Measurements from ENCODE around the gene MYLK.

DNA sequence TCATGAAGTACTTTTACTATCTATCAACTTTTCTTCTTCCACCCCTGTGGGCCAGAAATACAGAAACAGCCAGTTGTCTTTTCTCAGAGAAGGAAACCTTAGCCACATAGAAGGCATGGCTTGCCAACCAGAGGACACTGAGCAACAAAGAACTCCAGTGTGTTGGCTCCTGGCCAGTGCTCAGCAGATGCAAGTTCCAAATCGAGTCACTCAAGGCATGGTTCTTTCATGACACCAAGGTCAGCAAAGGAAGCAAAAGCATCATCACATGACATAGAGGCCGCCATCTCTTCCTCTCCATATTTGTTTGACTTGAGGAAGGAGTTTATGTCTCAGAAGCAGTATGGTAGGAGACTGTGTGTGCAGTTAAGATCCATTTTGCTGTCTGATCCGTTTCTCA is 92.2 kb downstream of the MYLK start:
- TF ChIP-seq CTCF (IDR thresholded peaks at IDR 0.05; ENCODE audit: low read length): no peak
- TF ChIP-seq EZH2 (IDR thresholded peaks at IDR 0.05; ENCODE audit: borderline replicate concordance, low read length): no peak

Measured in OCI-LY1 (cell line).